Measurements from ENCODE around the gene HAPLN1. TPM values are rescaled to one million over a fixed set of nuclear protein-coding genes. Genes with fewer than 3 reads are reported as not detected.

The HAPLN1 gene
- polyA plus RNA-seq, 1 of the 3 experiments (the other 2 are of a cell fraction): 0.30 TPM

DNA sequence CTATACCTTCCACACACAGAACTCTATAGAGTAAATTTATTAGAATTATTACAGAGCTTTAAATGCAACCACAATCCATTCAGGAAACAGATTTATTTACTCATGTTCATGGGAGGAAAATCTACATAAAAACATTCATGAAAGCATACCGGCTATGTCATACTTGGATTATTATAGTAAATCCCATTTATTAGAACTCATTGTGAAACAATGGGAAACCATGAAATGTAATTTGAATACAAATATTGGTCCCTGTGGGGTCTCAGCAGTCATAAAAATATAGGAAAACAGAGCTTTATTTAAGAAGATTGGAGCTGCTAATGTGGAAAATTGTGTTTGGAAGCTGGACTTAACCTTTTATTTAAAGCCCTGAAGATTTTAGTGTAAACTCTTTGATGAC, 80.7 kb downstream of the HAPLN1 start:
- H3K9me2 ChIP-seq: no peaks in the 10 kb centered on the region
- H3K36me3 ChIP-seq (replicated peaks in 1 of 2; ENCODE audit: control insufficient read depth in 1 of 2, insufficient read depth in 2 of 2, low read length in 1 of 2): no peaks in the 10 kb centered on the region
- DNase-seq: no peak
- ChIA-PET CTCF (no interaction called here), POLR2A (no interaction called here)
- H2AFZ ChIP-seq (ENCODE audit: low read depth): no peak overlapping the region
- no peak overlapping the region for H3K4me2 ChIP-seq
- no peak overlapping the region for H3K27ac ChIP-seq (ENCODE audit: low read depth in 2 of 2, low read length in 1 of 2)
- H3F3A ChIP-seq (replicated peaks; ENCODE audit: insufficient read depth): no peaks in the 10 kb centered on the region
- no peaks in the 10 kb centered on the region for H4K20me1 ChIP-seq (ENCODE audit: insufficient read depth)
- no peak overlapping the region for H3K9ac ChIP-seq
- WGBS (ENCODE audit: low lambda C conversion rate): 89% methylated on average over 1 of the region's 1 CpG
- H3K4me1 ChIP-seq (ENCODE audit: control insufficient read depth in 1 of 2, insufficient read depth in 2 of 2, low read depth in 1 of 2, low read length in 1 of 2): no peaks in the 10 kb centered on the region
- TF ChIP-seq FOXJ3 (CRISPR knock-in tag; IDR thresholded peaks at IDR 0.05) (no peak), EZH2phosphoT487 (IDR thresholded peaks at IDR 0.05; ENCODE audit: borderline replicate concordance, low read depth) (no peak), EP300 (IDR thresholded peaks at IDR 0.05; ENCODE audit: borderline replicate concordance in 1 of 2, low read depth in 1 of 2, low read length in 1 of 2) (no peak), NRF1 (IDR thresholded peaks at IDR 0.05; ENCODE audit: low read depth, low read length) (no peak), TCF12 (IDR thresholded peaks at IDR 0.05) (no peak), FOXM1 (IDR thresholded peaks at IDR 0.05; ENCODE audit: low read depth) (no peak), GABPA (IDR thresholded peaks at IDR 0.05; ENCODE audit: low read depth) (no peak), MXI1 (IDR thresholded peaks at IDR 0.05; ENCODE audit: low read depth, low read length) (no peak), REST (IDR thresholded peaks at IDR 0.05; ENCODE audit: low read depth, low read length) (no peak), FOSL2 (IDR thresholded peaks at IDR 0.05; ENCODE audit: borderline replicate concordance, low read depth) (no peak)
- TF ChIP-seq, protein P1, sequence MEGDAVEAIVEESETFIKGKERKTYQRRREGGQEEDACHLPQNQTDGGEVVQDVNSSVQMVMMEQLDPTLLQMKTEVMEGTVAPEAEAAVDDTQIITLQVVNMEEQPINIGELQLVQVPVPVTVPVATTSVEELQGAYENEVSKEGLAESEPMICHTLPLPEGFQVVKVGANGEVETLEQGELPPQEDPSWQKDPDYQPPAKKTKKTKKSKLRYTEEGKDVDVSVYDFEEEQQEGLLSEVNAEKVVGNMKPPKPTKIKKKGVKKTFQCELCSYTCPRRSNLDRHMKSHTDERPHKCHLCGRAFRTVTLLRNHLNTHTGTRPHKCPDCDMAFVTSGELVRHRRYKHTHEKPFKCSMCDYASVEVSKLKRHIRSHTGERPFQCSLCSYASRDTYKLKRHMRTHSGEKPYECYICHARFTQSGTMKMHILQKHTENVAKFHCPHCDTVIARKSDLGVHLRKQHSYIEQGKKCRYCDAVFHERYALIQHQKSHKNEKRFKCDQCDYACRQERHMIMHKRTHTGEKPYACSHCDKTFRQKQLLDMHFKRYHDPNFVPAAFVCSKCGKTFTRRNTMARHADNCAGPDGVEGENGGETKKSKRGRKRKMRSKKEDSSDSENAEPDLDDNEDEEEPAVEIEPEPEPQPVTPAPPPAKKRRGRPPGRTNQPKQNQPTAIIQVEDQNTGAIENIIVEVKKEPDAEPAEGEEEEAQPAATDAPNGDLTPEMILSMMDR (IDR thresholded peaks at IDR 0.05): no peak
- TF ChIP-seq, protein P2, sequence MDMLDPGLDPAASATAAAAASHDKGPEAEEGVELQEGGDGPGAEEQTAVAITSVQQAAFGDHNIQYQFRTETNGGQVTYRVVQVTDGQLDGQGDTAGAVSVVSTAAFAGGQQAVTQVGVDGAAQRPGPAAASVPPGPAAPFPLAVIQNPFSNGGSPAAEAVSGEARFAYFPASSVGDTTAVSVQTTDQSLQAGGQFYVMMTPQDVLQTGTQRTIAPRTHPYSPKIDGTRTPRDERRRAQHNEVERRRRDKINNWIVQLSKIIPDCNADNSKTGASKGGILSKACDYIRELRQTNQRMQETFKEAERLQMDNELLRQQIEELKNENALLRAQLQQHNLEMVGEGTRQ (IDR thresholded peaks at IDR 0.05; ENCODE audit: borderline replicate concordance, low read depth, low read length): no peak
- no peaks in the 10 kb centered on the region for H3K27me3 ChIP-seq (ENCODE audit: insufficient read depth)
- no peaks in the 10 kb centered on the region for H3K79me2 ChIP-seq (ENCODE audit: insufficient read depth)
- no peak overlapping the region for H3K4me3 ChIP-seq (ENCODE audit: low read depth in 2 of 2, low read length in 1 of 2)
- H3K9me3 ChIP-seq: no peaks in the 10 kb centered on the region

Measured in SK-N-SH (cell line).